Common myeloid progenitor, CD34-positive (primary cell): Measurements from ENCODE around the gene UBE3C.
A peak's percentile ranks its signal among the peaks of the same experiment; 100 is the strongest.
"Not testable (repeated sequence)": the region's sequence is repeated elsewhere in the genome, so short reads cannot be mapped to it uniquely, and the experiment has no call there.

Source experiments
- CTCF ChIA-PET: fragments of 350-600 bp; sonication (Branson Sonifier 250); formaldehyde crosslinking; loops from one replicate; lab custom pipeline; 2021; ENCODE audit warnings: antibody characterized with exemption; lab: Charles Lee
- POLR2A ChIA-PET: fragments of 350-600 bp; sonication (Branson Sonifier 250); formaldehyde crosslinking; loops from one replicate; lab custom pipeline; 2021; ENCODE audit warnings: antibody characterized with exemption; lab: Charles Lee
- DNase-seq, 3 donors: peaks; one replicate each; pipeline versions ENCODE4 v3.0.0 to v3.0.0-alpha.2; 2013
- H3K27ac ChIP-seq, 2 experiments: 1 replicate in 1 of 2; 2 replicates in 1 of 2; pipeline ENCODE4 v1.7.0; 2013; ENCODE audit warnings: inconsistent platforms in 2 of 2, low read length in 2 of 2, mild to moderate bottlenecking in 2 of 2, low read depth in 1 of 2, moderate library complexity in 1 of 2; ENCODE audit not compliant: severe bottlenecking in 2 of 2, insufficient read depth in 1 of 2, poor library complexity in 1 of 2
- H3K27me3 ChIP-seq, 5 experiments: replicated peaks in 2 of 5; 1 replicate in 3 of 5; 2 replicates in 2 of 5; pipeline versions ENCODE4 v1.6.1 to v1.7.0; 2013; ENCODE audit warnings: low read length in 4 of 5, mild to moderate bottlenecking in 2 of 5, moderate library complexity in 2 of 5, inconsistent platforms in 1 of 5; ENCODE audit not compliant: insufficient read depth in 5 of 5, control insufficient read depth in 4 of 5
- H3K36me3 ChIP-seq, 4 experiments: 1 replicate in 2 of 4; 2 replicates in 2 of 4; pipeline versions ENCODE4 v1.6.1 to v1.7.0; 2013; ENCODE audit warnings: low read length in 3 of 4, control low read depth in 1 of 4, mild to moderate bottlenecking in 1 of 4; ENCODE audit not compliant: control insufficient read depth in 4 of 4, insufficient read depth in 4 of 4
- H3K4me1 ChIP-seq, 4 experiments: 1 replicate in 3 of 4; 2 replicates in 1 of 4; pipeline versions ENCODE4 v1.6.1 to v1.7.1; 2013; ENCODE audit warnings: low read length in 3 of 4, mild to moderate bottlenecking in 3 of 4, control low read depth in 1 of 4, inconsistent platforms in 1 of 4, moderate library complexity in 1 of 4; ENCODE audit not compliant: control insufficient read depth in 4 of 4, insufficient read depth in 4 of 4; ENCODE audit errors: control extremely low read depth in 1 of 4
- H3K4me3 ChIP-seq, 7 experiments: 1 replicate in 4 of 7; 2 replicates in 3 of 7; pipeline versions ENCODE4 v1.5.1 to v1.7.0; 2013; ENCODE audit warnings: mild to moderate bottlenecking in 7 of 7, low read length in 6 of 7, moderate library complexity in 6 of 7, inconsistent platforms in 2 of 7, low read depth in 2 of 7, control low read depth in 1 of 7; ENCODE audit not compliant: insufficient read depth in 4 of 7, control insufficient read depth in 1 of 7; ENCODE audit errors: extremely low read depth in 1 of 7
- H3K9me3 ChIP-seq, 5 experiments: 1 replicate in 4 of 5; 2 replicates in 1 of 5; pipeline versions ENCODE4 v1.6.1 to v1.7.1; 2013; ENCODE audit warnings: low read length in 4 of 5, mild to moderate bottlenecking in 2 of 5, inconsistent platforms in 1 of 5, low read depth in 1 of 5, moderate library complexity in 1 of 5; ENCODE audit not compliant: control insufficient read depth in 4 of 5, insufficient read depth in 2 of 5; ENCODE audit errors: control extremely low read depth in 1 of 5
- WGBS: methylation state at CpG from one replicate; pipeline ENCODE4 v1.1.5; 2013; ENCODE audit not compliant: insufficient coverage; 5-methylcytosine and 5-hydroxymethylcytosine counted together

The UBE3C gene

GRCh38 chr7:157250605-157251228 lies 112.0 kb downstream of the UBE3C start:
- CTCF ChIA-PET = interaction anchor here (0.8 to 3.7 kb wide), 13 partner anchors 9 to 96 kb away, joined by 3 to 17 read pairs (median 4); no protein-coding TSS in a partner anchor
- H3K36me3 ChIP-seq = peaks cover 13 to 55% (median 35%) of the 10 kb centered on the region in 4 experiments
- peak; percentile 69 to 80 (median 79) for DNase-seq

GRCh38 chr7:157251817-157252216 lies 113.1 kb downstream of the UBE3C start:
- H3K9me3 ChIP-seq, H3K4me3 ChIP-seq, H3K4me1 ChIP-seq, H3K27me3 ChIP-seq, H3K27ac ChIP-seq, POLR2A ChIA-PET, DNase-seq: not testable (repeated sequence)
- CTCF ChIA-PET = interaction anchor here (0.6 to 3.7 kb wide), 7 partner anchors 9 to 282 kb away, joined by 3 to 17 read pairs (median 4); no protein-coding TSS in a partner anchor
- 100% methylated on average over 6 of the region's 6 CpGs for WGBS
- peaks cover 17 to 61% (median 36%) of the 10 kb centered on the region in 4 experiments for H3K36me3 ChIP-seq

More at GRCh38 chr7:157250605-157251228, 112.0 kb downstream of the UBE3C start:
- POLR2A ChIA-PET = no interaction called here
- no peaks in the 10 kb centered on the region for H3K27me3 ChIP-seq
- H3K4me3 ChIP-seq = no peak overlapping the region
- no peak overlapping the region for H3K27ac ChIP-seq
- H3K4me1 ChIP-seq = no peaks in the 10 kb centered on the region
- no peaks in the 10 kb centered on the region for H3K9me3 ChIP-seq
- WGBS = 35% methylated on average over 6 of the region's 9 CpGs

- Histone ChIP-seq H3K9me3 (no peaks in the 10 kb centered on the region), H3K27me3 (no peaks in the 10 kb centered on the region), H3K27ac (no peak overlapping the region), H3K4me1 (no peaks in the 10 kb centered on the region), H3K4me3 (no peak overlapping the region), H3K36me3 (peaks cover 20 to 62% (median 41%) of the 10 kb centered on the region in 4 experiments)
- WGBS = 93% methylated on average over 10 of the region's 11 CpGs
- CTCF ChIA-PET = no interaction called here
- POLR2A ChIA-PET = no interaction called here
- no peak for DNase-seq
Observed at GRCh38 chr7:157253850-157254249, 115.1 kb downstream of the UBE3C start.

- H3K4me1 ChIP-seq, H3K27ac ChIP-seq, H3K9me3 ChIP-seq, H3K4me3 ChIP-seq, DNase-seq, H3K27me3 ChIP-seq, POLR2A ChIA-PET: not testable (repeated sequence)
- WGBS = 91% methylated on average over 13 of the region's 18 CpGs
- CTCF ChIA-PET = interaction anchor here (1.5 to 2.0 kb wide), 3 partner anchors 16 to 285 kb away, joined by 6 to 9 read pairs (median 7); no protein-coding TSS in a partner anchor
- peaks cover 23 to 64% (median 43%) of the 10 kb centered on the region in 4 experiments for H3K36me3 ChIP-seq
Observed at GRCh38 chr7:157254781-157255180, 116.1 kb downstream of the UBE3C start.

GRCh38 chr7:157255201-157255606 lies 116.5 kb downstream of the UBE3C start:
- no peaks in the 10 kb centered on the region for H3K27me3 ChIP-seq
- ChIA-PET CTCF (interaction anchor here (0.7 to 2.0 kb wide), 5 partner anchors 9 to 286 kb away, joined by 3 to 9 read pairs (median 6); no protein-coding TSS in a partner anchor), POLR2A (no interaction called here)
- 100% methylated on average over 3 of the region's 5 CpGs for WGBS
- no peaks in the 10 kb centered on the region for H3K9me3 ChIP-seq
- no peak for DNase-seq
- H3K36me3 ChIP-seq = peaks cover 23 to 65% (median 46%) of the 10 kb centered on the region in 4 experiments
- no peak overlapping the region for H3K4me3 ChIP-seq
- no peak overlapping the region for H3K27ac ChIP-seq
- no peaks in the 10 kb centered on the region for H3K4me1 ChIP-seq

GRCh38 chr7:157263156-157263555 lies 124.4 kb downstream of the UBE3C start:
- 95% methylated on average over 19 of the region's 23 CpGs for WGBS
- no peak for DNase-seq
- no peak overlapping the region for H3K4me3 ChIP-seq
- no peaks in the 10 kb centered on the region for H3K4me1 ChIP-seq
- no peak overlapping the region for H3K27ac ChIP-seq
- CTCF ChIA-PET = interaction anchor here (1.2 to 2.1 kb wide), 2 partner anchors 9 to 11 kb away, joined by 3 to 5 read pairs; no protein-coding TSS in a partner anchor
- peaks cover 9 to 70% (median 49%) of the 10 kb centered on the region in 4 experiments for H3K36me3 ChIP-seq
- H3K27me3 ChIP-seq = no peaks in the 10 kb centered on the region
- no peaks in the 10 kb centered on the region for H3K9me3 ChIP-seq
- POLR2A ChIA-PET = no interaction called here

- no peak overlapping the region for H3K4me3 ChIP-seq
- WGBS = 97% methylated on average over 11 of the region's 12 CpGs
- H3K27me3 ChIP-seq = no peaks in the 10 kb centered on the region
- no peak for DNase-seq
- POLR2A ChIA-PET = no interaction called here
- CTCF ChIA-PET = interaction anchor here (0.7 to 0.8 kb wide), 2 partner anchors 8 to 13 kb away, joined by 3 to 4 read pairs; no protein-coding TSS in a partner anchor
- H3K9me3 ChIP-seq = no peaks in the 10 kb centered on the region
- H3K27ac ChIP-seq = no peak overlapping the region
- H3K36me3 ChIP-seq = peaks cover 5 to 66% (median 51%) of the 10 kb centered on the region in 4 experiments
- no peaks in the 10 kb centered on the region for H3K4me1 ChIP-seq
Observed at GRCh38 chr7:157265051-157265450, 126.3 kb downstream of the UBE3C start.
